GM03348 (cell line): ENCODE measurements around the gene ZYG11A.

Experiments
- DNase-seq: peaks from one replicate; pipeline ENCODE4 v3.0.0; 2012; ENCODE audit warnings: low spot score

Gene ZYG11A

GRCh38 chr1:52918201-52918600 lies 75.6 kb downstream of the ZYG11A start:
- no peak for DNase-seq

- DNase-seq, result no peak
These were observed 76.6 kb downstream of the ZYG11A start for GRCh38 chr1:52919051-52919722.

- DNase-seq, result no peak
These were observed 77.3 kb downstream of the ZYG11A start for GRCh38 chr1:52919723-52920483.

GRCh38 chr1:52920791-52921291 lies 78.3 kb downstream of the ZYG11A start:
- peak; percentile 61 for DNase-seq

GRCh38 chr1:52925571-52926005 lies 83.0 kb downstream of the ZYG11A start:
- DNase-seq, result no peak

- no peak for DNase-seq
These were observed 84.3 kb downstream of the ZYG11A start for GRCh38 chr1:52926864-52927211.

- DNase-seq, result peak; percentile 97
These were observed 84.9 kb downstream of the ZYG11A start, which contains the start of gene SCP2 for GRCh38 chr1:52927212-52928014. TSS of gene SCP2 (plus strand) at chr1:52927276. CDS start at chr1:52927397, 121 bp downstream.

GRCh38 chr1:52928015-52928404 lies 85.5 kb downstream of the ZYG11A start:
- no peak for DNase-seq

GRCh38 chr1:52929019-52929418 lies 86.5 kb downstream of the ZYG11A start:
- no peak for DNase-seq

- DNase-seq, result no peak
These were observed 95.0 kb downstream of the ZYG11A start for GRCh38 chr1:52937433-52938182.

GRCh38 chr1:52938183-52938451 lies 95.6 kb downstream of the ZYG11A start:
- DNase-seq, result no peak

- no peak for DNase-seq
These were observed 101.4 kb downstream of the ZYG11A start for GRCh38 chr1:52943876-52944416.

GRCh38 chr1:52944566-52944965 lies 102.0 kb downstream of the ZYG11A start:
- DNase-seq, result no peak
